IMR-90 (cell line): ENCODE measurements around the gene NNAT.

Experiments used
- CTCF ChIP-seq: conservative IDR thresholded peaks from 2 replicates; pipeline ENCODE4 v1.5.1; 2012; ENCODE audit warnings: mild to moderate bottlenecking, low read depth, low read length, improper control_type of control experiment
- MXI1 ChIP-seq: IDR thresholded peaks from 2 replicates; pipeline ENCODE4 v1.6.1; 2012; ENCODE audit warnings: low read depth, mild to moderate bottlenecking, low read length, moderate library complexity, borderline replicate concordance
- POLR2A ChIP-seq: IDR thresholded peaks from 2 replicates; pipeline ENCODE4 v1.6.1; 2012; ENCODE audit warnings: mild to moderate bottlenecking, low read depth, low read length
- RAD21 ChIP-seq: IDR thresholded peaks from 2 replicates; pipeline ENCODE4 v1.6.1; 2012; ENCODE audit warnings: low read length, improper control_type of control experiment
- SMC3 ChIP-seq: fragments of 150-350 bp; IDR thresholded peaks from 2 replicates; pipeline ENCODE4 v1.6.1; 2016; ENCODE audit warnings: low read depth, mild to moderate bottlenecking, antibody characterized with exemption, low read length, moderate library complexity

DNA sequence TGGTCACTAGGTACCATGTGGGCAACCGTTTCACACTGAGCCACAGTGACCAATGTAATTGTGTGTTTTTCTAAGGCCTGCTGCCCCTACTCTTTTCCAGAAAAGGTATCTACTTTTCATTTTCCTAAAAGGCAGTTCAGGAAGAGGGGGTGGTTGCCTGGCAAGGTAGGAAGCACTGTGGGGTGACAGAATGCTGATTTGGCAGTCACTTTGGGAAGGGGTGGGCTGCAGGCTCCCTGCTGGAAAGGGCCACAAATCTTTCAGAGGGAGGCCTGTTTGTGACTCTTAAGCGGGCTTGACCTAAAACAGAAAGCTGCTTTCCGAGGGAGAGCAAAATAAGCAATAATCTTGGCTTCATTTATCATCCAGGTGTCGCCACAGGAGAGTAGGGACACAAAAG is 5.2 kb upstream of the NNAT start:
- TF ChIP-seq POLR2A (no peak), RAD21 (no peak), SMC3 (no peak), CTCF (no peak), MXI1 (no peak)
